Measurements from ENCODE around the gene BCL7C.
A peak's percentile ranks its signal among the peaks of the same experiment; 100 is the strongest.

DNA sequence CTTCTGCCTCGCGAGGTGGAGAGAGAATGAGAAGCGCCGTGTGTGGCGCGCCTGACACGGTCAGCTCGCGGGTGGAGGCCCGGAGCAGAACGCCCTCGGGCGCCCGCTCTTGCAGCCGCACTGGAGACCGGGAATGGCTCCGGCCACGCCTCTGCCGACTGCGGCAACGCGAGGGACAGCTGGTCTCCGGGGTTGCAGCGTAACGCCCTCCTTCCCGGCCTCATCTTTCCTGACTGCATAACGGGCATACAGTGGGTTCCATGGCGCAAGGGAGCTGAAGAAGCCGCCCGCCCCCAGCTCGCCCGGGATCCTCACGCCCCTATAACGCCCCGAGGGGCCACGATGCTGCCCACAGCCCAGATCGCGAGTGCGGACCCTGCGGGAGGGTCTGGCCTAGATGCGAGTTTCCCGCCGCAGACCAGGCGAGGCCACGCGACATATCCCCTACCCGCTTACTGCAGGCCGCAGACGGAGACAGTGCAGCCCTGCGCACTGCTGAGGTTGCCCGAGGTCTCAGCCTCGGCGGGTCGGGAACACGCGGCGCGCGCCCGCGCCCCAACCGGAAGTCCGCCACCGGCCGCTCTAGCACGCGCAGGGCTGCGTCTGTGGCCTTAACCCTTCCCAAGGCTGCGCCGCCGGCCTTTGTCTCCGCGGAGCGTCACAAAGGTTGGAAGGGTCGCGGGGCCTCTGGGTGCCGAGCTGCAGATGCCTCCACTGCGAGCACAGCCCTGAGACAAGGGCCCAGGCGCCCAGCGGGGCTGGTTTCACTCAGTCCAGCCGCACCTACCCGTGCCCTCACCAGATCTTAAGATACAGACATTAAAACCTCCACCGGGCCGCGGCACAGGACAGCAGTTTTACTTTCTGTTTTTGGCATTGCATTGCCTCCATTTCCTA, 18.8 kb downstream of the BCL7C start:
- TF ChIP-seq POLR2A (IDR thresholded peaks at IDR 0.05; ENCODE audit: low read depth, low read length) = peak; percentile 75
- TF ChIP-seq, protein P1, sequence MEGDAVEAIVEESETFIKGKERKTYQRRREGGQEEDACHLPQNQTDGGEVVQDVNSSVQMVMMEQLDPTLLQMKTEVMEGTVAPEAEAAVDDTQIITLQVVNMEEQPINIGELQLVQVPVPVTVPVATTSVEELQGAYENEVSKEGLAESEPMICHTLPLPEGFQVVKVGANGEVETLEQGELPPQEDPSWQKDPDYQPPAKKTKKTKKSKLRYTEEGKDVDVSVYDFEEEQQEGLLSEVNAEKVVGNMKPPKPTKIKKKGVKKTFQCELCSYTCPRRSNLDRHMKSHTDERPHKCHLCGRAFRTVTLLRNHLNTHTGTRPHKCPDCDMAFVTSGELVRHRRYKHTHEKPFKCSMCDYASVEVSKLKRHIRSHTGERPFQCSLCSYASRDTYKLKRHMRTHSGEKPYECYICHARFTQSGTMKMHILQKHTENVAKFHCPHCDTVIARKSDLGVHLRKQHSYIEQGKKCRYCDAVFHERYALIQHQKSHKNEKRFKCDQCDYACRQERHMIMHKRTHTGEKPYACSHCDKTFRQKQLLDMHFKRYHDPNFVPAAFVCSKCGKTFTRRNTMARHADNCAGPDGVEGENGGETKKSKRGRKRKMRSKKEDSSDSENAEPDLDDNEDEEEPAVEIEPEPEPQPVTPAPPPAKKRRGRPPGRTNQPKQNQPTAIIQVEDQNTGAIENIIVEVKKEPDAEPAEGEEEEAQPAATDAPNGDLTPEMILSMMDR (conservative IDR thresholded peaks at IDR 0.05; ENCODE audit: low read depth, low read length) = 0 out of 2 replicates have a peak, but pooled peaks have one; percentile 5
